DMS153 (cell line): ENCODE data around the gene PXN.
"Not testable (repeated sequence)": the region's sequence is repeated elsewhere in the genome, so short reads cannot be mapped to it uniquely, and the experiment has no call there.

Experiments used
- DNase-seq: peaks from one replicate; lab custom pipeline; 2025; lab: John Stamatoyannopoulos, UW

Gene PXN

DNA sequence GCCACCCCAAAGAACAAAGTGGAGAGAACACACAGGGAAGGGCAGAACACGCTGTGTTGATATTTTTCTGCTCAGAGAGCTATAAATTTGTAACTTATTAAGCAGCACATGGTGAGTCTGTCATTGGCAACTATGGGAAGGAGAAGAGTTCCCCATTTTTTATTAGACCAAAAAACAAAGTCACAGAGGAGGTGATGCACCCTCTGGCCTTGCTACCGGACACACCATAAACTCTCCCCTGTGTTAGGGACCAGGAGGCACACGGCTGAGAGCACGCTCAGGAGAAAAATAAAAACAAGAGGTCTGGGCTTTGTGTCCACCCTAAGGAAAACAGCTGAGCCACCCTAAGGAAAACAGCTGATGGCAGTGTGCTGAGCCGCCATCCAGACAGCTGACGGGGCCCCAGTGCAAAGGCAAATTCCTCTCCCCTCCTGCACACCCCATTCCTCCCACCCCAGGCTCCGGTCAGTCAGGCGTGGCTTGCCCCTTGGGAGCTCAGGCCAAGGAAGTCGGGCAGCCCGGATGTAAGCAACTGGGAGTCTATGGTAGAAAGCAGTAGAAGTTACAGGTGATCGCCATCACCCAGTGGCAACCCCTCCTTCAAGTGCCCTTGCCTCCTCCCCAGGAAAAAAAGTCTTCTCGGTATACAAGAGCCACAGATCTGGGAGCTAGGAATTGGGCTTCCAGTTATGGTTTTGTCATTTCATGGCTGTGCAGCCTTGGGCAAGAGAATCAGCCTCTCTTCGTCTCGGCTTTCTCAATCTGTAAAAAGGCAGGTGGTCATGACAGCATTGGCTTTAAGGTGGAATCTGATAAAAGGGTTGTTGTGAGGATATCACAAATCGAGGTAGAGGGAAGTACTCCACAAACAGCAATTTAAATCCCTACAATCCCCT is 2.4 kb downstream of the PXN start:
- no peak for DNase-seq

DNA sequence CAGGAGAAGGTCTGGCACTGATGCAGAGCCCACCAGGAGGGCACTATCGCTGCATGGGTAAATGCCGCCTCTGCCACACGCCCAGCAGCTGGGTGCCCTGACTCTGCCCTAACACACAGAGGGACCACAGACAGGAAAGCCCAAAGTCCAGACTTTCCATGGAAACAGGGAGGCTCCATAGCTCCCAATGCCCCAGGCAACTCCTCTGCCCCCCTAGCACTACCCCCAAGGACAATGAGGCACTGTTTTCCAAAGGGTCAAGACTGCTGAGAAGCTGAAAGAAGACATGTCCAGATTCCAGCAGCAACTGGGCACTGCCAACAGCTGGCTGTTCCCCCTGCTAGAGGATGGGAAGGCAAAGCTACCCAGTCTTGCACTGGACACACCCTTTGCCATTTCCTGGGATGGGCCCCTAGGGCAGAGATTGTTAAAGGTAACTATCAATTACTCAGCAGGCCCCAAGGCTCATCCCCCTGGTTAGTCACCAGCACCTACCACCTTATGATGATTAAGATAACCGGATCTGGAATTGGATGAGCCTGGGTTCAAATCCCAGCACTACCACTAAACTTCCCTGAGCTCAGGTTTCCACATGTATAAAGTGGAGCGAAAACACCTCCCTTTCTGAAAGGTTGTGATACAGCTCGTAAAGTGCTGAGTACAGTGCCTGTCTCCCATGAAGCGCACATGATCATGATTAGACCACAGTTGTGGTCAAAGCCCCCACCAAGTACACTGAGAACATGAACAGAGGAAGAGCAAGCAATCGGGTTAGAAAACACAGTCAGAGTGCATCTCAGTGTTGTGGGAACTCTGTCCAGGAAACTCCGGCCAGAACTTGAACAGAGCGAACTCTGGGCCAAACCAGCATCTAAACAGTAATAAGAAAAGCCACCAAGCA is 3.3 kb downstream of the PXN start:
- no peak for DNase-seq

DNA sequence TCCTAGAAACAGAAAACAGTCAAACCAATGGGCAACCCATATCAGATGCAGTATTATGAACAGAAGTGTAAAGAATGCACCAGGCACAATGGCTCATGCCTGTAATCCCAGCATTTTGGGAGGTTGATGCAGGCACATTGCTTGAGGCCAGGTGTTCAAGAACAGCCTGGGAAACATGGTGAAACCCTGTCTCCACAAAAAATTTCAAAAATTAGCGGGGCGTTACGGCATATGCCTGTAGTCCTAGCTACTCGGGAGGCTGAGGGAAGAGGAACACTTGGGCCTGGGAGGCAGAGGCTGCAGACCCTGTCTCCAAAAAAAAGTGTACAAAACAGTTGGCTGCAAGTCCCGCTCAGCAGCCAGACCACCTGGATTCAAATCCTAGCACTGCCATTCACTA is 4.9 kb downstream of the PXN start:
- DNase-seq = no peak

DNA sequence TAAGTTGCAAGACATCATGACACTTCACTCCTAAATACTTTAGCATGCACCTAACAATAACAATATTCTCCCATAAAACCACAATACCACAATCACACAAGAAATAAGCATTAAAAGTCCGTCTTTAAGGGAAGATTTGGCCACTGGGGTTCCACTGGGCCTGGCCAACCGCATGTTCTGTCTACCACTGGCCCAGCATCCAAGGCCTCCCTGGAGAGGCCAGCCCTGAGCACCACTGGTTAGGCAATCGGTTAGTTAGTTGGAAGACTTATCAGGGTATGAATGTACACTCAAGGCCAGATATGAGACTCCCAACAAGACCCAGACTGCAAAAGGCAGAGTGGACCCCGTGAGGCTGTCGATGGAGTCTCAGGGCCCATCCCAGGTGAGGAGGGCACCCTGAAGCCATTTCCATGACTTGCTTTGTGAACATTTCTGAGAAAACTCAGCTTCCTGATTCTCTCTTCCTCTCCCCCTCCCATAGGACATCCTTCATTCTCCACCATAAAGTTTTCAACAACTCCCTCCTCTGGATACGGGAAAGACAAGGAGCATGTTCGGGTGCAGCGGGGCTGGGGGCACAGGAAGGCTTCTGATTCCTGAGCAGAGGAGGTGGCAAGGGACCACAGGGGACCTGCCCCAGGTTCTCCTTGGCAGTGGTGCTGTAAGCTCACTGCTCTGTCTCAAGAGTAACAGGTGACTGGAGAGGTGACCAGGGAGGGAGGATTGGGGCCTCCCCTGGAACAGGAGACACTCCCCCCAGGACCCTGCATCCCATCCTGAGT is 5.9 kb downstream of the PXN start:
- no peak for DNase-seq

DNA sequence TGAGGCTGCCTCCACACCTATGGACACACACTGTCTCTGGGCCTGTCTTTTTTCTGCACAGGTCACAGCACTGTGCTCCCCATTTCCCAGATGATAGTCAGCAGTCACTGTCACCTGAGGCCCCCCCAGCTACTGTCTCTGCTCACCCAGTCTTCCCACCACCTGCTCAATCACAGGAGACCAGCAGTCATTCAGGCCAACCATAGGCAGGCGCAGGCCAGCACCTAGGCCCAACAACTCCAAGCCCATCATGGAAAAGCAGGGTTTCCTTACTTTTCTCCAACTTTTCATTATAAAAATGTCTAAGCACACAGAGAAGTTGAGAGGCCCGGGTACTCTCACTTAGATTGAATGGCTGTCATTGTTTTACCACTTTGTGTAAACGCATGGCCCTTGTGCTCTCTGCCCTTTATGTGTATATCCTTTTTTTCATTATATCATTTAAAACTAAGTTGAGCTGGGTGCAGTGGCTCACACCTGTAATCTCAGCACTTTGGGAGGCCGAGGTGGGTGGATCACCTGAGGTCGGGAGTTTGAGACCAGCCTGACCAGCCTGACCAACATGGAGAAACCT is 7.1 kb downstream of the PXN start:
- DNase-seq = no peak

DNA sequence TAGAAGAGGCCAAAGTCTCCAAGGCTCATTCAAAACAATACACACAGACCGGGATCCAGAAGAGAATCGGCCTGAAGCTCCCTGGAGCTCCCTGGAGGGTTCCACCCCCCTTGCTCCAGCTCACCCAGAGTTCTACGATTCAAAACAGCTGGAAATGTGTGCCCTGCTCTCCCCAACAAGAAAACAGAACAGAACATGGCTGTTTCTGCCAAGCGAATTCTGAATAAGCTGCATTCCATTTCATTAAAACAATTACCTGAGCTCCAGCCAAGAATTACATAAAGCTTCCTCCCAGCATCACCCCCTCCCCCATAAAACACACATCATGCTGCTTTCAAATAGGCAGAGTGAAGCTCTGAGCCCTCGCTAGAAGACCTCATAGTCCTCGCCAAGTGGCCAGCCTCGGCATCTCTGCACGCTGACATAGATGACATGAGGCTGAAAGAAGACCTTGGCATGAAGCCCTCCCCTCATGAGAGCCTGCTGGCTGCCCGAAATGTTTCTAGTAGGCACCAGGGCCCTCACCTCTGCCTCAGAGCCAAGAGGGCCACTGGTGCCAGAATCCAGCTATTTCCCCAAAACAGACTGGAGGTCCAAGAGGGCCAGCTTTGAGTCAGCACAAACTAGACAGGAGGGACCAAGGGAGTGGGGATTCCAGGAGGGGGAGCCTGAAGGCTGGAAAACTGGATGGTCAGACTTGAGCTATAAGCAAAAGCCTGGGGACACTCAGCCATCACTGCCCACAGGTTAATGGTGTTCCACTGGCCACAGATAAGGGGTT is 8.3 kb downstream of the PXN start:
- no peak for DNase-seq

DNA sequence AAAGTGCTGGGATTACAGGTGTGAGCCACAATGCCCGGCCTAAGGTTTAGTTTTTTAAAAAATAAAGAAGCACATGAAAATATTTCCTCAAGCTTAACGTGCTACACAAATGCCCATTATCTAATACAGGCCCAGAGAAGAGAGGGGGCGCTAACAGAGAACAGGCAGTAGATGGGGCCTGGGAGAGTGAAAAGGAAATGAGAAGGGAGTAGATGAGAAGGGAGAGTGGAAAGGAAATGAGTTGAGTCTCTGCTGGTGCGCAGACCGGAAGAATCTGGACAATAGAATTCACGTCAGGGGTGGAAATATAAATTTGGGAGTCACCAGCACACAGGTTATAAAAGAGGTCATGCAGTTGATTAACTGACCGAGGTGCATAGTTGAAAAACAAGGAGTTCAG is 10.7 kb downstream of the PXN start:
- no peak for DNase-seq

DNA sequence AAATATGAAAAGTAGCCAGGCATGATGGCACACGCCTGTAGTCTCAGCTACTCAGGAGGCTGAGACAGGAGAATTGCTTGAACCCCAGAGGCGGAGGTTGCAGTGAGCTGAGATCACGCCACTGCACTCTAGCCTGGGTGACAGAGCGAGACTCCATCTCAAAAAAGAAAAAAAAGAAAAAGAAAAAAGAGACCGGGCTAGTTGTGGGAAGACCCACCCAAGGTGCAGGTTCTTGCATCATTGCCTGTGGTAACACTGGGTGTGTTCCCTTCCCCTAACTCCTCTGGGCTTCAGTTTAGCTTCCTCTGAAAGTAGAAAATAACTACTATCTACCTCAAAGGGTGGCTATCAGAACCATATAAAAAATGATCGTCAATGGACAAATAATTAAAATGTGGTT is 12.2 kb downstream of the PXN start:
- DNase-seq = not testable (repeated sequence)

DNA sequence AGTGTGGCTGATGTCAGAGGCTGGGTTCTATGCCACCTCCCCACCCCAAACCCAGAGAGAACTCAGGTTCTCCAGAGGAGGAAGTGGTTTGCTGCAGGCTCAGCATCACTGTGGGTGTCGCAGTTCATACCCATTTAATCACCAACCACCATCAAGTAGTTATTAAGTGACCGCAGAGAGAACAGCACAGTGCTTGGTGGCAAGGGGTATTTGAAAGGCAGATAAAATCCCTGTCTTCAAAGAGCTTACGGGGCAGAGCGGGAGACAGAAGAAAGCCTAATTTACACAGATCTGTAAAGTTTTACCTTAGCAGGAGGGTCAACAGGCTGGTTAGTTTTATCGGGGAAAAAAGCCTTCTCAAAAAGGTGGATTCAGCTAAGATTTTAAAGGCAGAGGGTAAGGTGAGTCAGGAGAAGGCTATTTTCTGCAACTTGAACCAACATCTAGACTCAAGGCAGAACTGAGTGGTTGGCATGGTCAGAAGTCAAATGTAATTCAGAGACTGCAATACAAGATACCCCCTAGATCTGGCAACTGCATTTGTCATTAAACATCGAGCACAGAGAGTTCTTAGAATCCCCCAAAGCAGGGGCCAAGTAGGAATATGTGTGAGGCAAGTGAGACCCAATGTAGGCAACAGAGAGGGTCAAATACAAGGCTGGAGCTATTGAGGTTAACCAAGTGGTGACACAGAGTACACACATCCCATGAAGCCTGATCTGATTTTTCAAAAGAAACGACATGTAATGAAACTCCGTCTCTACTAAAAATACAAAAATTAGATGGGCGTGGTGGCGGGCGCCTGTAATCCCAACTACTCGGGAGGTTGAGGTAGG is 13.2 kb downstream of the PXN start:
- no peak for DNase-seq

DNA sequence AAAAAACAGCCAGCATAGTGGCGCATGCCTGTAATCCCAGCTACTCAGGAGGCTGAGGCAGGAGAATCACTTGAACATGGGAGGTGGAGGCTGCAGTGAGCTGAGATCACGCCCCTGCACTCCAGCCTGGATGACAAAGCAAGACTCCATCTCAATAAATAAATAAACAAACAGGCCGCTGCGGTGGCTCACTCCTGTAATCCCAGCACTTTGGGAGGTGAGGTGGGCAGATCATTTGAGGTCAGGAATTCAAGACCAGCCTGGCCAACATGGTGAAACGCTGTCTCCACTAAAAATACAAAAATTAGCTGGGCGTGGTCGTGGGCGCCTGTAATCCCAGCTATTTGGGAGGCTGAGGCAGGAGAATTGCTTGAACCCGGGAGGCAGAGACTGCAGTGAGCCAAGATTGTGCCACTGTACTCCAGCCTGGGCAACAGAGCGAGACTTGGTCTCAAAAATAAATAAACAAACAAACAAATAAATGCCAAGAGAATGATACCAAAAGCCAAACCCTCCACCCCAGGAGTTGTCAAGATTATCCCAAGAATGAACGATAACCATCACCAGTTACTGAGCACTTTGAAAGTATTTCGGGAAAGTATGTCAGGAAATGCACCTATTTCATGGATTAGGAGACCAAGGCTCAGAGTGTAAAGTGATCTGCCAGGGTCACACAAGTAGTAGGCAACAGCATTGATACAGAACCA is 14.0 kb downstream of the PXN start:
- not testable (repeated sequence) for DNase-seq

DNA sequence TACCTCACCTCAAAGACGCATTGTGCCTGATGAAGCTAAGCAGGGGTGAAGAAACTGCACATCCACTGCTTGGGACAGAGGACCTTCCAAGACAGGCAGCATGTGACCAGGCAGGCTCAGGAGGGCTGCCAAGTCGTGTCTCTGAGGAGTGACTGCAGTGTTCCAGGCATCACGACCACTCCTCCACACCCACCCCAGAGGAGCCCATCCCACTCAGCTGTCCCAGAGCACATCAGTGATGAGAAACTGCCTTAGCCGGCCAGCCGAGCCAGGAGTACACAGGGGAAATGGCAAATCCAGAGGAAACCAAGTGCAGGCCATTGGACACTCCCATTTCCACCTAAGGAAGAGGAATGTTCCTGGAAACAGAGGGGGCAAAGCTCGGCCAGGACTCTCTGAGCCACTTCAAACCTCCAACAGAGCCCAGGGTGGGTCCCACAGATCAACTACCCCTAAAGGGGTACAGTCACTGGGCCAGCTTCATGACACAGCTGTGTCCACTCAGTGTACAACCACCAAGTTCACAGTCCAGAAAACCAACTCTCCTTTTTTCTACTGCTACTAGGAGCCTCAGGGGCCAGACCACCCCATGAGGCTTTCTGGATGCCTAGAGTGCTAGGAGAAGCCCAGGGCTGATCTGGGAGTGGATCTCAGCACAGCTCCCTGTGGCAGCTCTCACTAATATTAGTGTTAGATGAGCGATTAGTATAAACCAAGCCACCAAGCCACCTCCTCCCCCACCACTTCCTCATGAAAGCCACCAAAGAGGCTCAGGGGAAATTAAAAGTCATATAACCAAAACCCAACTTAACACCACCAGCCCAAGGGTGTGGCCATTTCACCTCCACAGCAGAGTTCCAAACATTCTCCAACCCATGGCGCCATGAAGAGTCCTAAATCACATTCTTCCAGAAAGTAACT is 15.4 kb downstream of the PXN start:
- DNase-seq = no peak

DNA sequence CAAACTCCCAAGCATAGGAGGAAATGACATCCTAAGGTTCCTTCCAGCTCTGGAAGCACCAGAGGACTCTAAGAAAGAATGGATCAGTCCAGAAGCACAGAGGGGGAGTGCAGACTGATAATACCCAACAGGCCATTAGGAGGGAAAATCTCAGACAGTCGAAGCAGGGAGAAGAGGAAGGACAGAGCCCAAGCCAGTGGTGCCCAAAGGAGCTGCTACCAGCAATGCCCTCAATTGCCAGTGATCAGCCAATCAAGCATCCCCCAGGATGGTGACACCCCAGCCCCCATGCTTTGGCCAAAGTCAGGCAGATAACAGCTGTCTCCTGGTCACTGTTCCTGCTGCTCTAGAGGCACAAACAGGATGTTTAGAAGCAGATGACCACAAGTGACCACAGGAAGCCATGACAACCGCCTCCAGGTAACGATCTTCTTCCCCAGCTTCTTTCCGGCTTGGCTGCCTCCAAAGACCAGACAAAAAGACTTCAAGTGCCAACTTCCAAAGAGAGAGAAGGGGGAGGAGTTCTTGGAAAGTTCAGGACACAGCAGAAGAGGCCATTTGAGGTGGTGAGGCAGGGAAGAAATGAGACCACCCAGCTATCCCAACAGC is 16.2 kb downstream of the PXN start:
- DNase-seq = no peak

DNA sequence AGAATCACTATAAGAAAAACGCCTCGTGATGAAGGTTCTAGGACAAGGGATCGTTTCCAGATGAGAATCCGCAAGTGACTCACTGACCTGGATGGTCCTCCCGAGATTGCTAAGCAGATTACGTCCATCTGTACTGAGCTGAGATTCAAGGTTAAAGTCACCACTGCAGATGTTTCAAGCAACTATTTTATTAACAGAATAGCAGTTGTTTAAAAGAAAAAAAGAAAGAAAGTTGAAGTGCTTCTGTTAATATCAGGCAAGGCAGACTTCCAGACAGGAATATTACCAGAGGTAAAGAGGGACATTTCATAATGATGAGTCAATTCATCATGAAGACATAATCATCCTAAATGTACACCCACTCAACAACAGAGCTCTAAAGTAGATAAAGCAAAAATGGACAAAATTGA is 17.9 kb downstream of the PXN start:
- DNase-seq = no peak

DNA sequence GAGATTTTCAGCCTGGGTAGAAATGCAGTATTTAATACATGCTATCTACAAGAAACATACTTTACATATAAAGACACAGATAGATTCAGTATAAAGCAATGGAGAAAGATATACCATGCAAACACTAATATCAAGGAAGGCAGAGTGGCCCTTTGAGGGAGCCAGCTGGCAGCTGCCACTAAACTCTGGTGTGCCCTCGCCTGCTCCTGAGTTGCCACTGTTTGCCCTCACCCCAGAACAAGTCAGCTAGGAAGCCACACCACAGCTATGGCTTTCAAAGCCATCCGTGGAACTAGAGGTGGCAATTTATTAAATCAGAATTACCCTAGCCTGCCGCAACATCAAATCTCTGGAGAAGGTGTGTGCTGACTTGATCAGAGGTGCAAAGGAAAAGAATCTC is 18.3 kb downstream of the PXN start:
- no peak for DNase-seq

DNA sequence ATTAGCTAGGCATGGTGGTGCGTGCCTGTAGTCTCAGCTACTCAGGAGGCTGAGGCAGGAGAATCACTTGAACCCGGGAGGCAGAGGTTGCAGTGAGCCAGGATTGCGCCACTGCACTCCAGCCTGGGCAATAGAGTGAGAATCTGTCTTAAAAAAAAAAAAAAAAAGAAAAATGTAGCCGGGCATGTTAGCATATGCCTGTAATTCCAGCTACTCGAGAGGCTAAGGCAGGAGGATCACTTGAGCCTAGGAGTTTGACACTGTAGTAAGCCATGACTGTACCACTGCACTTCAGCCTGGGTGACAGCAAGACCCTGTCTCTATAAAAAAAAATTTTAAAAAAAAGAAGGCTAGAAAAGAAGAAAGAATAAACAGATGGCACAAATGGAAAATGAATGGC is 18.8 kb downstream of the PXN start:
- not testable (repeated sequence) for DNase-seq

DNA sequence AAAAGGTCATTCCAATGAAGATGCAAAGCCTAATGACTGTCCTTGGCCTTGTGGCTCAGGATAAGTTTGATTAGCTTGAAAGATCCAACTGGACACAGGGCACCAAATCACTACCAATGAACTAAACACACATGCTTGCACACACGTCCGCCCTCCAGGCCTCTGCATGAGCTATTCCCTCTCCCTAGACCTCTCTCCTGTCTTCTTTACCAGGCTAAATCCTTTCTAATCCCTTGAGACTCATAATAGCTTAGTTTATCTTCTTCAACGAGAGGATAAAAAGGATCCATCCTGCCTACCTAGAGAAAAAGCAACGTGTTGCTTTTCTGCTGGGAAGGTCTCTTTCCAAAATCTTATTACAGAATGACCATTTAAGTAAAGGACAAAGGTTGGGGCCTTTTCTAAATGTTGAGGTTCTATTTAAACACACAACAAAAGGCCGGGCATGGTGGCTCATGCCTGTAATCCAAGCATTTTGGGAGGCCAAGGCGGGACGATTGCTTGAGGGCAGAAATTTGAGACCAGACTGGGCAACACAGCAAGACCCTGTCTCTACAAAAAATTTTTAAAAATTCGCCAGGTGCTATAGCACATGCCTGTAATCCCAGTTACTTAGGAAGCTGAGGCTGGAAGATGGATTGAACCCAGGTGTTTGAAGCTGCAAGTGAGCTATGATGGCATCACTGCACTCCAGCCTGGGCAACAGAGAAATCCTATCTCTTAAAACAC is 22.4 kb downstream of the PXN start:
- DNase-seq = no peak

DNA sequence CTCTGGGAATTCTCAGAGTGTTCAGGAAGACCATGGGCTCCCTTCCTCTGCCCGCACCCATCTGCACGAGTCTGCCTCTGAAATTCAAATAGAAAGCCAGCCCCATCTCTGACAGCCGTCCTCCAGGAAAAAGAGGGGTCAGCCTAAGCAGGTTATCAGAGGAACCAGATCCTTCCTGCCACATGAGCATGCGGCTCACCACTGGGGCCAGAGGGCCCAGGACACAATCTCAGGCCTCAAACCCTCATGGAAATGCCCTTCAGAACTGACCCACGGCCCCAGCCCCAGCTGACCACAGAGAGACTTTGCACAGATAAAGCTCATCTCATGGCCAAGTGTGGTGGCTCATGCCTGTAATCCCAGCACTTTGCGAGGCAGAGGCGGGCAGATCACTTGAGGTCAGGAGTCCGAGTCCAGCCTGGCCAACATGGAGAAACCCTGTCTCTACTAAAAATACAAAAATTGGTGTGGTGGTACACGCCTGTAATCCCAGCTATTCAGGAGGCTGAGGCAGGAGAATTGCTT is 23.2 kb downstream of the PXN start:
- DNase-seq = no peak
